Measurements from ENCODE around the gene MREG.

Gene MREG

DNA sequence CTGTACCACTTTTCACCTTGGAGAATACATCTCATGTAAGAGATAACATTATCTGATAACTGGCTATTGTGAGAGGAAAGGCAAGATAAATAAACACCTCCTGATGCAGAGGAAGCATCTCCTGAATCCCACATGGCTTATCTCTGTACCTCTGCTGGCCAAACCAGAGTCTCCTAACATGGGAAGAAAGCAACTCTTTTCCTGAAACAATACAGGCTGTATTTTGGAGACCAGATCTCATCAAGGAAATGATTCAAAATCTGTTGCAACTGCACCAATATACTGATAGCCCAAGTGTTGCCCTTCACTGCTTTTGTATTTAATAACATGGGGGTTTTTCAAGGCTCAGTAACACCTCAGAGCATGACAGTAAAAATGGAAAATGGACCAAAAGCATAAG is 106.9 kb downstream of the MREG start:
- Histone ChIP-seq H3K4me3 (ENCODE audit: low read depth, low read length) (no peak overlapping the region), H3K36me3 (ENCODE audit: control insufficient read depth in 2 of 2, insufficient read depth in 1 of 2, low read length in 2 of 2) (no peaks in the 10 kb centered on the region), H3K9me3 (ENCODE audit: control insufficient read depth, insufficient read depth, low read depth, low read length) (no peaks in the 10 kb centered on the region), H3K4me1 (ENCODE audit: control insufficient read depth, insufficient read depth, low read length) (no peaks in the 10 kb centered on the region), H3K27ac (ENCODE audit: extremely low read depth, low read depth, low read length) (no peak overlapping the region)
- ChIA-PET CTCF (no interaction called here), POLR2A (no interaction called here)
- TF ChIP-seq ZNF248 (tag by site-specific recombination; IDR thresholded peaks at IDR 0.05) = no peak
- TF ChIP-seq GFI1B (tag by site-specific recombination; IDR thresholded peaks at IDR 0.05) = no peak
- no peak for TF ChIP-seq ZNF610 (tag by site-specific recombination; IDR thresholded peaks at IDR 0.05; ENCODE audit: borderline replicate concordance)
- no peak for TF ChIP-seq ZBTB17 (tag by site-specific recombination; IDR thresholded peaks at IDR 0.05)
- TF ChIP-seq ZNF146 (tag by site-specific recombination; IDR thresholded peaks at IDR 0.05) = no peak
- no peak for TF ChIP-seq ZBTB48 (tag by site-specific recombination; IDR thresholded peaks at IDR 0.05)
- TF ChIP-seq ZFP41 (tag by site-specific recombination; IDR thresholded peaks at IDR 0.05; ENCODE audit: borderline replicate concordance) = no peak
- no peak for TF ChIP-seq YY2 (tag by site-specific recombination; IDR thresholded peaks at IDR 0.05)
- TF ChIP-seq, protein P1, sequence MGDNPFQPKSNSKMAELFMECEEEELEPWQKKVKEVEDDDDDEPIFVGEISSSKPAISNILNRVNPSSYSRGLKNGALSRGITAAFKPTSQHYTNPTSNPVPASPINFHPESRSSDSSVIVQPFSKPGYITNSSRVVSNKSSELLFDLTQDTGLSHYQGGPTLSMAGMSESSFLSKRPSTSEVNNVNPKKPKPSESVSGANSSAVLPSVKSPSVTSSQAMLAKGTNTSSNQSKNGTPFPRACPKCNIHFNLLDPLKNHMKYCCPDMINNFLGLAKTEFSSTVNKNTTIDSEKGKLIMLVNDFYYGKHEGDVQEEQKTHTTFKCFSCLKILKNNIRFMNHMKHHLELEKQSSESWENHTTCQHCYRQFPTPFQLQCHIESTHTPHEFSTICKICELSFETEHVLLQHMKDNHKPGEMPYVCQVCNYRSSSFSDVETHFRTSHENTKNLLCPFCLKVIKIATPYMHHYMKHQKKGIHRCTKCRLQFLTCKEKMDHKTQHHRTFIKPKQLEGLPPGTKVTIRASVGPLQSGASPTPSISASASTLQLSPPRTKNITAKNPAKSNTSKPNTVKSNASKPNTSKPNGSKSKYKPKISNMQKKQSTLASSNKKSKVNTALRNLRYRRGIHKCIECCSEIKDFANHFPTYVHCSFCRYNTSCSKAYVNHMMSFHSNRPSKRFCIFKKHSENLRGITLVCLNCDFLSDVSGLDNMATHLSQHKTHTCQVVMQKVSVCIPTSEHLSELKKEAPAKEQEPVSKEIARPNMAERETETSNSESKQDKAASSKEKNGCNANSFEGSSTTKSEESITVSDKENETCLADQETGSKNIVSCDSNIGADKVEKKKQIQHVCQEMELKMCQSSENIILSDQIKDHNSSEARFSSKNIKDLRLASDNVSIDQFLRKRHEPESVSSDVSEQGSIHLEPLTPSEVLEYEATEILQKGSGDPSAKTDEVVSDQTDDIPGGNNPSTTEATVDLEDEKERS (tag by site-specific recombination; IDR thresholded peaks at IDR 0.05) = no peak
- no peak for TF ChIP-seq ZNF514 (tag by site-specific recombination; IDR thresholded peaks at IDR 0.05)
- TF ChIP-seq SETDB1 (IDR thresholded peaks at IDR 0.05; ENCODE audit: insufficient read length, low read length) = no peak
- TF ChIP-seq ZNF792 (tag by site-specific recombination; IDR thresholded peaks at IDR 0.05) = no peak
- TF ChIP-seq ZNF23 (tag by site-specific recombination; IDR thresholded peaks at IDR 0.05; ENCODE audit: borderline replicate concordance) = no peak
- no peak for TF ChIP-seq ZNF433 (tag by site-specific recombination; IDR thresholded peaks at IDR 0.05; ENCODE audit: low read depth)
- no peak for TF ChIP-seq ZNF211 (tag by site-specific recombination; IDR thresholded peaks at IDR 0.05; ENCODE audit: low read depth)
- no peak for TF ChIP-seq ZNF501 (tag by site-specific recombination; IDR thresholded peaks at IDR 0.05)
- TF ChIP-seq ZNF600 (tag by site-specific recombination; IDR thresholded peaks at IDR 0.05) = no peak

DNA sequence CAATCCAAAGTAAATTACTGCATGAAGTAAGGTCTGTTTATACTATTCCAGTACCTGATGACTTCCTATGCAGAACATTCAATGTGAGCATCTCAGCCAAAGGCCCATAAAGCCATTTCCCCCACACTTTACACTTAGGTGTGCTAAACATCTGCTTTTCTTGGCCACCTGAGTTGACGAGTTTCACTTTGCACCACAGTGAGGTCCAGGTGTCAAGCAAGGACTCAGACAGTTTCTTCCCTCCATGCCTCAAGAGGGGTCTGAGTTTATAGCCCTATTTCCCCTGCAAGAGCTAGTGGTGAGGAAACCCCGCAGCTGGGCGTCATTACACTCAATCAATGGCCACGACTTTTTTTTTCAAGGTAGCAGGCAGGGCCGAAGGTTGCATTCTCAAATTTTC is 107.7 kb downstream of the MREG start:
- Histone ChIP-seq H3K36me3 (ENCODE audit: control insufficient read depth in 2 of 2, insufficient read depth in 1 of 2, low read length in 2 of 2) (no peaks in the 10 kb centered on the region), H3K27ac (ENCODE audit: extremely low read depth, low read depth, low read length) (no peak overlapping the region), H3K4me3 (ENCODE audit: low read depth, low read length) (no peak overlapping the region), H3K9me3 (ENCODE audit: control insufficient read depth, insufficient read depth, low read depth, low read length) (no peaks in the 10 kb centered on the region), H3K4me1 (ENCODE audit: control insufficient read depth, insufficient read depth, low read length) (no peaks in the 10 kb centered on the region)
- POLR2A ChIA-PET = no interaction called here
- TF ChIP-seq ZNF416 (tag by site-specific recombination; IDR thresholded peaks at IDR 0.05) (no peak), ZNF549 (tag by site-specific recombination; IDR thresholded peaks at IDR 0.05) (no peak), ZNF157 (tag by site-specific recombination; IDR thresholded peaks at IDR 0.05) (no peak)
- TF ChIP-seq, protein P2, sequence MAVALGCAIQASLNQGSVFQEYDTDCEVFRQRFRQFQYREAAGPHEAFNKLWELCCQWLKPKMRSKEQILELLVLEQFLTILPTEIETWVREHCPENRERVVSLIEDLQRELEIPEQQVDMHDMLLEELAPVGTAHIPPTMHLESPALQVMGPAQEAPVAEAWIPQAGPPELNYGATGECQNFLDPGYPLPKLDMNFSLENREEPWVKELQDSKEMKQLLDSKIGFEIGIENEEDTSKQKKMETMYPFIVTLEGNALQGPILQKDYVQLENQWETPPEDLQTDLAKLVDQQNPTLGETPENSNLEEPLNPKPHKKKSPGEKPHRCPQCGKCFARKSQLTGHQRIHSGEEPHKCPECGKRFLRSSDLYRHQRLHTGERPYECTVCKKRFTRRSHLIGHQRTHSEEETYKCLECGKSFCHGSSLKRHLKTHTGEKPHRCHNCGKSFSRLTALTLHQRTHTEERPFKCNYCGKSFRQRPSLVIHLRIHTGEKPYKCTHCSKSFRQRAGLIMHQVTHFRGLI (tag by site-specific recombination; IDR thresholded peaks at IDR 0.05) = no peak
- CTCF ChIA-PET = interaction anchor here (0.7 kb wide), 1 partner anchor 76 kb away, joined by 3 read pairs; no protein-coding TSS in a partner anchor

All from HEK293 (cell line).